HepG2 (cell line): Measurements from ENCODE around the gene GSAP.

ENCODE experiments used
- CTCF ChIP-seq: sonication (generic); formaldehyde crosslinking; IDR thresholded peaks from 2 replicates; pipeline ENCODE4 v1.5.0; 2020; ENCODE audit warnings: mild to moderate bottlenecking, missing genetic modification reagents, moderate library complexity
- IKZF4 ChIP-seq: sonication (generic); formaldehyde crosslinking; IDR thresholded peaks from 2 replicates; pipeline ENCODE4 v1.5.1; 2020; ENCODE audit warnings: borderline replicate concordance, mild to moderate bottlenecking, low read depth, missing genetic modification reagents; ENCODE audit errors: not compliant biosample characterization

DNA sequence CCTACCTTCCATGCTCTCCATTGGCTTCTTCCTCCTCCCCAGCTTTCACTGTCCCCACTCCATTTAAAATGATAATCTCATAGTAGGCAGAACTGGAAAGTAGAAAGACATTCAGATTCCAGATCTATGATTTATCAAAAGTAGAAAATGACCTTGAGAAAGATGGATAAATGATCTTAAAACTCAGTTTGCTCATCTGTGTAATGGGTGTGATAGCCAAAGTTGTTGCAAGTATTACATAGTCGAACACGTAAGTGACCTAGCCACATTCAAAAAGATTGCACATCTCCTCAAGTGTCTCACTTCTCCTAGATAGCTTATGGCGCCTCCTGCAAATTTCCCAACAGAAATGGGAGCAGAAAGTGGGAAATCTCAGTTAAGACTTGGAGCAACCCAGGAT is 126.8 kb downstream of the GSAP start:
- no peak for TF ChIP-seq CTCF (CRISPR knock-in tag)
- no peak for TF ChIP-seq IKZF4
